ENCODE data around the gene TMPRSS11D. TPM values are rescaled to one million over a fixed set of nuclear protein-coding genes. Genes with fewer than 3 reads are reported as not detected.

The TMPRSS11D gene
- total and polyA plus RNA-seq, 2 donors (not counting 3 experiments of a cell fraction or from before 2014, with no cell fraction given) = 0.03 TPM; not detected in 1

DNA sequence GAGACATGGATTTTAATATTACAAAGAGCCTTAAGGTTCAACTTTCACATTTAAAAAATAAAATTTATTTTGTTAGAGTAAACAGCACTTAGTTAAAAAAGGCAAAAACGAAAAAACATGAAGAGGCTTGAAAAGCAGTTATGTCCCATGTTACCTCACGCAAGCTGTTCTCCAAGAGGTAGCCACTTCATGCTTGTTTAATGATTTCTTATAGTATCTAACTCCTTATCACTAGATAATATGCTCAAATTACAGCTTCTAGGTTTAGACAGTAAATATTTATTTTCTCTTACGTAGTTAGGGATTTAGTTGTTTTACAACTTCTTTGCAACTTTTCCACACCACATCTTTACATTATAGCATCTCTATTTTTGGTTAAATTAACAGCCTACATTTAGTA, 27.8 kb upstream of the TMPRSS11D start:
- CTCF ChIA-PET = interaction anchor here (0.8 to 3.0 kb wide), 21 partner anchors 9 to 464 kb away, joined by 3 to 52 read pairs (median 6); partner anchors contain the start of genes CENPC and UBA6
- DNase-seq (ENCODE audit: low read depth, low spot score) (no peak), FAIRE-seq (no peak)
- Histone ChIP-seq H3K27ac (ENCODE audit: insufficient read depth, low read depth, low read length) (no peak overlapping the region), H3K4me1 (ENCODE audit: control insufficient read depth, extremely low read depth, insufficient read depth, low read length) (no peaks in the 10 kb centered on the region), H4K20me1 (replicated peaks; ENCODE audit: control insufficient read depth, extremely low read depth, insufficient read depth, low read length) (no peaks in the 10 kb centered on the region), H2AFZ (ENCODE audit: low read depth, low read length) (no peak overlapping the region), H3K9ac (replicated peaks; ENCODE audit: extremely low read depth, insufficient read depth, low read length) (no peak overlapping the region), H3K79me2 (ENCODE audit: control insufficient read depth, insufficient read depth, low read length) (no peaks in the 10 kb centered on the region), H3K27me3 (ENCODE audit: control insufficient read depth in 2 of 2, insufficient read depth in 2 of 2, low read length in 2 of 2) (peaks cover 1 to 6% of the 10 kb centered on the region in 2 experiments), H3K9me3 (replicated peaks; ENCODE audit: control insufficient read depth, insufficient read depth, low read length) (no peaks in the 10 kb centered on the region), H3K4me3 (replicated peaks in 1 of 3; ENCODE audit: insufficient read depth in 1 of 3, low read depth in 1 of 3, low read length in 3 of 3) (no peak overlapping the region), H3K9me1 (replicated peaks; ENCODE audit: control insufficient read depth, extremely low read depth, insufficient read depth, low read length) (no peaks in the 10 kb centered on the region), H3K4me2 (ENCODE audit: insufficient read depth, low read length) (no peak overlapping the region), H3K36me3 (ENCODE audit: control insufficient read depth in 2 of 2, extremely low read depth in 1 of 2, insufficient read depth in 2 of 2, low read length in 2 of 2) (no peaks in the 10 kb centered on the region)
- dilution Hi-C loops (cut with MboI; ENCODE audit: extremely low pct_ligation_motif_present, low sequenced_read_pairs) = no loop called here
- no TSS peak for BruUV-seq (replicated peaks)
- TF ChIP-seq EZH2 (IDR thresholded peaks at IDR 0.05; ENCODE audit: borderline replicate concordance, low read depth, low read length, severe bottlenecking) (no peak), JUN (IDR thresholded peaks at IDR 0.05; ENCODE audit: borderline replicate concordance, insufficient read depth, insufficient read length, low read depth) (no peak), FOS (IDR thresholded peaks at IDR 0.05; ENCODE audit: borderline replicate concordance, insufficient read depth, low read length) (no peak), POLR2A (IDR thresholded peaks at IDR 0.05; ENCODE audit: low read depth, low read length) (no peak), GATA2 (IDR thresholded peaks at IDR 0.05; ENCODE audit: insufficient read depth, insufficient read length, low read depth, low read length) (no peak), POLR2AphosphoS5 (IDR thresholded peaks at IDR 0.05; ENCODE audit: insufficient read depth, low read depth, low read length) (no peak), MYC (IDR thresholded peaks at IDR 0.05; ENCODE audit: low read depth, low read length) (no peak)
- TF ChIP-seq, protein P1, sequence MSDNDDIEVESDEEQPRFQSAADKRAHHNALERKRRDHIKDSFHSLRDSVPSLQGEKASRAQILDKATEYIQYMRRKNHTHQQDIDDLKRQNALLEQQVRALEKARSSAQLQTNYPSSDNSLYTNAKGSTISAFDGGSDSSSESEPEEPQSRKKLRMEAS (IDR thresholded peaks at IDR 0.05; ENCODE audit: insufficient read depth, insufficient read length) = no peak
- TF ChIP-seq, protein P2, sequence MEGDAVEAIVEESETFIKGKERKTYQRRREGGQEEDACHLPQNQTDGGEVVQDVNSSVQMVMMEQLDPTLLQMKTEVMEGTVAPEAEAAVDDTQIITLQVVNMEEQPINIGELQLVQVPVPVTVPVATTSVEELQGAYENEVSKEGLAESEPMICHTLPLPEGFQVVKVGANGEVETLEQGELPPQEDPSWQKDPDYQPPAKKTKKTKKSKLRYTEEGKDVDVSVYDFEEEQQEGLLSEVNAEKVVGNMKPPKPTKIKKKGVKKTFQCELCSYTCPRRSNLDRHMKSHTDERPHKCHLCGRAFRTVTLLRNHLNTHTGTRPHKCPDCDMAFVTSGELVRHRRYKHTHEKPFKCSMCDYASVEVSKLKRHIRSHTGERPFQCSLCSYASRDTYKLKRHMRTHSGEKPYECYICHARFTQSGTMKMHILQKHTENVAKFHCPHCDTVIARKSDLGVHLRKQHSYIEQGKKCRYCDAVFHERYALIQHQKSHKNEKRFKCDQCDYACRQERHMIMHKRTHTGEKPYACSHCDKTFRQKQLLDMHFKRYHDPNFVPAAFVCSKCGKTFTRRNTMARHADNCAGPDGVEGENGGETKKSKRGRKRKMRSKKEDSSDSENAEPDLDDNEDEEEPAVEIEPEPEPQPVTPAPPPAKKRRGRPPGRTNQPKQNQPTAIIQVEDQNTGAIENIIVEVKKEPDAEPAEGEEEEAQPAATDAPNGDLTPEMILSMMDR (IDR thresholded peaks at IDR 0.05; ENCODE audit: extremely low read depth in 1 of 2, insufficient read depth in 1 of 2, low read depth in 1 of 2, low read length in 2 of 2) = no peak
- intact Hi-C loops (cut with micrococcal nuclease) = loop anchor here (2.0 kb wide), 1 partner anchor 165 kb away; no protein-coding TSS in a partner anchor
- POLR2A ChIA-PET = no interaction called here

All from endothelial cell of umbilical vein (primary cell).